Right lobe of liver (tissue), 6 donors: Measurements from ENCODE around the gene COA8. TPM values are rescaled to one million over a fixed set of nuclear protein-coding genes. Genes with fewer than 3 reads are reported as not detected.

Experiments used
- ATAC-seq, 4 donors: fragments of 200-7000 bp; cut with Tn5 transposase; one replicate each; pipeline ENCODE4 v1.9.1; 2020; ENCODE audit warnings: mild to moderate bottlenecking in 4 of 4, moderate library complexity in 4 of 4
- DNase-seq, 3 donors: peaks; one replicate each; pipeline ENCODE4 v3.0.0-alpha.2; 2020
- H3K27ac ChIP-seq, 3 donors: fragments of 200-600 bp; one replicate each; pipeline ENCODE4 v1.8.0; 2022
- H3K27me3 ChIP-seq, 2 donors: fragments of 200-600 bp; one replicate each; pipeline ENCODE4 v1.8.0; 2022
- H3K36me3 ChIP-seq, 4 donors: fragments of 200-600 bp; sonication (generic) in 1 of 4; one replicate each; pipeline versions ENCODE4 v1.5.1 to v1.8.0; 2017 to 2022; ENCODE audit warnings: control low read depth in 1 of 4
- H3K4me1 ChIP-seq, 4 donors: fragments of 200-600 bp; sonication (generic) in 1 of 4; one replicate each; pipeline versions ENCODE4 v1.5.1 to v1.8.0; 2017 to 2022; ENCODE audit warnings: control low read depth in 1 of 4
- H3K4me3 ChIP-seq, 3 donors: fragments of 200-600 bp; one replicate each; pipeline ENCODE4 v1.8.0; 2022
- H3K9me3 ChIP-seq, 4 donors: fragments of 200-600 bp; sonication (generic) in 1 of 4; one replicate each; pipeline versions ENCODE4 v1.5.1 to v1.8.0; 2017 to 2022; ENCODE audit warnings: control low read depth in 1 of 4
- CTCF ChIP-seq, 4 donors: fragments of 200-600 bp in 3 of 4; fragments of 450-650 bp in 1 of 4; IDR thresholded peaks; one replicate each; pipeline versions ENCODE4 v1.5.1 to v1.8.0; 2016 to 2022; ENCODE audit warnings: antibody characterized with exemption in 4 of 4, mild to moderate bottlenecking in 2 of 4
- POLR2A ChIP-seq: fragments of 450-650 bp; IDR thresholded peaks from one replicate; pipeline ENCODE4 v1.6.1; 2017; ENCODE audit warnings: antibody characterized with exemption, mild to moderate bottlenecking
- WGBS: methylation state at CpG from one replicate; pipeline ENCODE4 v1.1.6; 2018; ENCODE audit warnings: low coverage, low lambda C conversion rate; ENCODE audit not compliant: insufficient coverage; ENCODE audit errors: missing lambda C conversion rate; 5-methylcytosine and 5-hydroxymethylcytosine counted together
- intact Hi-C, 2 donors: fragments of 100-400 bp; cut with DNase I; formaldehyde crosslinking; loops; one replicate each; pipeline versions ENCODE4 v1.11.2 to v1.14.1; 2022
- total RNA-seq, 6 experiments: library from RNA; depleted of rRNA in 2 of 6; stranded (reverse); fragments of >200 nt in 2 of 6; fragmentation: NEBNext Ultra II Directional in 3 of 6; extraction: Animal tissue kit (Norgen Biotek cat#: 25700) in 3 of 6; gene quantifications; one replicate each; pipeline versions ENCODE4 v1.1.0 to v1.2.4, GENCODE V29; 2016 to 2023
- donor health status: DM: no; HTN: yes; CAD: no.
- donor health status: DM: no; HTN: no; CAD: no.
- donor health status: DM: no; HTN: no; CAD: no.
- donor health status: DM: no; HTN: yes; CAD: no.
- donor health status: DM: no; HTN: yes; CAD: no.

Gene COA8
- total RNA-seq, 6 experiments from 2014 or later = 7.5 to 17.7 (median 14.9) TPM

GRCh38 chr14:103568952-103569351 is 6.2 kb downstream of the COA8 start:
- intact Hi-C loops = no loop called here
- no peak for DNase-seq
- peaks cover 0 to 8% (median 2%) of the 10 kb centered on the region in 4 donors for H3K4me1 ChIP-seq
- no peaks in the 10 kb centered on the region for H3K9me3 ChIP-seq
- no peaks in the 10 kb centered on the region for H3K27me3 ChIP-seq
- TF ChIP-seq CTCF (IDR thresholded peaks at IDR 0.05) = no peak
- TF ChIP-seq POLR2A = no peak
- 59% methylated on average over 4 of the region's 8 CpGs for WGBS
- H3K4me3 ChIP-seq = no peak overlapping the region
- peaks cover 0 to 9% (median 0%) of the 10 kb centered on the region in 4 donors for H3K36me3 ChIP-seq
- no peak for ATAC-seq
- H3K27ac ChIP-seq = no peak overlapping the region

- DNase-seq = no peak
- Histone ChIP-seq H3K27me3 (no peaks in the 10 kb centered on the region), H3K4me3 (no peak overlapping the region), H3K36me3 (peaks cover 0 to 12% (median 1%) of the 10 kb centered on the region in 4 donors), H3K9me3 (no peaks in the 10 kb centered on the region), H3K27ac (no peak overlapping the region), H3K4me1 (peaks cover 0 to 4% (median under 1%) of the 10 kb centered on the region in 4 donors)
- TF ChIP-seq POLR2A (no peak), CTCF (IDR thresholded peaks at IDR 0.05) (no peak)
- no peak for ATAC-seq
- intact Hi-C loops = no loop called here
- WGBS = 76% methylated on average over 6 of the region's 11 CpGs
These were observed 6.6 kb downstream of the COA8 start for GRCh38 chr14:103569408-103569807.

GRCh38 chr14:103574104-103574503 is 11.3 kb downstream of the COA8 start:
- Histone ChIP-seq H3K27me3 (no peaks in the 10 kb centered on the region), H3K4me3 (no peak overlapping the region), H3K4me1 (peaks cover 0 to 15% (median 7%) of the 10 kb centered on the region in 4 donors), H3K9me3 (no peaks in the 10 kb centered on the region), H3K36me3 (peaks cover 0 to 18% (median 1%) of the 10 kb centered on the region in 4 donors), H3K27ac (no peak overlapping the region)
- 60% methylated on average over 3 of the region's 6 CpGs for WGBS
- intact Hi-C loops = loop anchor here in 1 of 2 donors (10.0 kb wide), 1 partner anchor 51 kb away; the partner anchor contains the start of gene KLC1
- no peak for TF ChIP-seq CTCF (IDR thresholded peaks at IDR 0.05)
- TF ChIP-seq POLR2A = no peak
- ATAC-seq (no peak), DNase-seq (no peak)

- DNase-seq = no peak
- Histone ChIP-seq H3K4me1 (peaks cover 0 to 15% (median 7%) of the 10 kb centered on the region in 4 donors), H3K36me3 (peaks cover 0 to 19% (median 1%) of the 10 kb centered on the region in 4 donors), H3K4me3 (no peak overlapping the region), H3K27ac (no peak overlapping the region), H3K27me3 (no peaks in the 10 kb centered on the region), H3K9me3 (no peaks in the 10 kb centered on the region)
- ATAC-seq = no peak
- TF ChIP-seq CTCF (IDR thresholded peaks at IDR 0.05) (no peak), POLR2A (no peak)
- intact Hi-C loops = loop anchor here in 1 of 2 donors (10.0 kb wide), 1 partner anchor 50 kb away; the partner anchor contains the start of gene KLC1
- 89% methylated on average over 10 of the region's 18 CpGs for WGBS
These were observed 12.0 kb downstream of the COA8 start for GRCh38 chr14:103574707-103575285.
